ENCODE data around the gene PLEKHJ1. TPM values are rescaled to one million over a fixed set of nuclear protein-coding genes. Genes with fewer than 3 reads are reported as not detected.
A peak's percentile ranks its signal among the peaks of the same experiment; 100 is the strongest.

Gene PLEKHJ1
- total RNA-seq, 4 donors from 2014 or later, result 41.9 to 69.8 (median 55.3) TPM

DNA sequence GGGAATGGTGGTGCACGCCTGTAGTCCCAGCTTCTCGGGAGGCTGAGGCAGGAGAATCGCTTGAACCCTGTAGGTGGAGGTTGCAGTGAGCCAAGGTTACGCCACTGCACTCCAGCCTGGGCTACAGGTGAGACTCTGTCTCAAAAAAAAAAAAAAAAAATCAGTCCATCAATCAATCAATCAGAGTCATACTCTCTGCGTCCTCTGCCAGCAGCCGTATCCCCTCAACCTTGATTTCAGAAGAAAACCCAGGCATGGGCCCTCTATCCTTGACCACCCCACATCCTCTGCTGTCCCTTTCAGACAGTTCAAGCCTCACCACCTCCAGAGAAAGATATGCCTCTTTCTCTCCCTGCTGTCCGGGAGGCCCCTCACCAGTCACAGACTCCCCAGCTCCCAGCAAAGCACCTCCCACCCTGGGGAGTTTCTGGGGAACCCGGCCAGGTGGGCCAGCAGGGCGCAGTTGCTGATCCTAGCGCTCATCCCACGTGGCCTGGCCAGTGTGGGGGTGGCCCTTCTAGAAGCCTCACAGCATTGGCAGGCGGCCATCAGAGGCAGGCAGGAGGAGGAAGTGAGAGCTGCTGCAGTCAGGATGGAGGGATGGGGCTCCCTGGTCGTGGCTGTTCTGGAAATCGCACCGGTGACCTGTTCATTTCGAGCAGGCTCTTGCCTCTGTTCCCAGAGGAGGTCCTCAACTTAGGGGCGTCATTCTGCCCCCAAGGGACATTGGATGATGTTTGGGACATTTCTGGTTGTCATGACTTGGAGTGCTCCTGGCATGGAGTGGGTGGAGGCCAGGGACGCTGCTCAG is 30.3 kb upstream of the PLEKHJ1 start:
- Histone ChIP-seq H3K4me3 (no peak overlapping the region), H3K4me1 (peaks cover 11 to 30% (median 24%) of the 10 kb centered on the region in 4 donors), H3K36me3 (peaks cover 0 to 3% (median 2%) of the 10 kb centered on the region in 4 donors), H3K27ac (replicated peaks in 1 of 4) (peak overlapping the region; percentile 21 to 62 (median 42)), H3K9me3 (no peaks in the 10 kb centered on the region), H3K27me3 (no peaks in the 10 kb centered on the region)
- TF ChIP-seq EP300 (IDR thresholded peaks at IDR 0.05), result no peak
- TF ChIP-seq POLR2AphosphoS5 (IDR thresholded peaks at IDR 0.05), result peak; percentile 20 to 60
- 54% methylated on average over 13 of the region's 18 CpGs for WGBS
- intact Hi-C loops (cut with DNase I), result no loop called here
- DNase-seq (ENCODE audit: extremely low spot score), result peak; percentile 94

- Histone ChIP-seq H3K9me3 (no peaks in the 10 kb centered on the region), H3K27ac (replicated peaks in 1 of 4) (no peak overlapping the region), H3K36me3 (no peaks in the 10 kb centered on the region), H3K4me1 (peaks cover 4 to 6% (median 5%) of the 10 kb centered on the region in 4 donors), H3K27me3 (no peaks in the 10 kb centered on the region), H3K4me3 (no peak overlapping the region)
- WGBS, result 40% methylated on average over 3 of the region's 7 CpGs
- TF ChIP-seq CTCF (IDR thresholded peaks at IDR 0.05) (peak; percentile 31 to 52 (median 43)), POLR2A (IDR thresholded peaks at IDR 0.05; ENCODE audit: low read depth) (no peak)
- no peak for DNase-seq (ENCODE audit: extremely low spot score)
- intact Hi-C loops (cut with DNase I), result no loop called here
Measured at GRCh38 chr19:2261438-2262172, 25.5 kb upstream of the PLEKHJ1 start.

- DNase-seq (ENCODE audit: extremely low spot score), result no peak
- Histone ChIP-seq H3K27ac (replicated peaks in 1 of 4) (no peak overlapping the region), H3K9me3 (no peaks in the 10 kb centered on the region), H3K27me3 (no peaks in the 10 kb centered on the region), H3K4me1 (no peaks in the 10 kb centered on the region), H3K36me3 (no peaks in the 10 kb centered on the region), H3K4me3 (no peak overlapping the region)
- intact Hi-C loops (cut with DNase I), result no loop called here
- no peak for TF ChIP-seq CTCF (IDR thresholded peaks at IDR 0.05)
- no peak for TF ChIP-seq POLR2A (IDR thresholded peaks at IDR 0.05; ENCODE audit: low read depth)
- TF ChIP-seq EP300 (IDR thresholded peaks at IDR 0.05), result no peak
- no peak for TF ChIP-seq POLR2AphosphoS5 (IDR thresholded peaks at IDR 0.05)
- 75% methylated on average over 11 of the region's 11 CpGs for WGBS
Measured at GRCh38 chr19:2260341-2260805, 24.2 kb upstream of the PLEKHJ1 start.

DNA sequence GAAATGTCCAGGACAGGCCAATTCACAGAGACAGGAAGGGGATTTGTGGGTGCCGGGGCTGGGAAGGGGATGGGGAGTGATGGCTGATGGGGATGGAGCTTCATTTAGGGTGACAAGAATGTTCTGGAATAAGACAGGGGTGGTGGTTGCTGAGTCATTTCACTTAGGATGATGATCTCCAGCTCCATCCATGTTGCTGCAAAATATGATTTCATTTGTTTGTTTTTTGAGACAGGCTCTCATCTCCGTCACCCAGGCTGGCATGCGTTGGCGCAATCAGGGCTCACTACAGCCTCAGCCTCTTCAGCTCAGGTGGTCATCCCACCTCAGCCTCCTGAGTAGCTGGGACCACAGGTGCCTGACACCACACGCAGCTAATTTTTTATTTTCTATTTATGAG is 23.2 kb upstream of the PLEKHJ1 start:
- TF ChIP-seq POLR2AphosphoS5 (IDR thresholded peaks at IDR 0.05) (no peak), POLR2A (IDR thresholded peaks at IDR 0.05; ENCODE audit: low read depth) (no peak), EP300 (IDR thresholded peaks at IDR 0.05) (no peak), CTCF (IDR thresholded peaks at IDR 0.05) (no peak)
- no peaks in the 10 kb centered on the region for H3K4me1 ChIP-seq
- no peaks in the 10 kb centered on the region for H3K36me3 ChIP-seq
- no peak overlapping the region for H3K27ac ChIP-seq (replicated peaks in 1 of 4)
- DNase-seq (ENCODE audit: extremely low spot score), result no peak
- no peak overlapping the region for H3K4me3 ChIP-seq
- WGBS, result 76% methylated on average over 5 of the region's 5 CpGs
- intact Hi-C loops (cut with DNase I), result no loop called here
- H3K27me3 ChIP-seq, result peaks cover 0 to 6% (median 0%) of the 10 kb centered on the region in 4 donors
- H3K9me3 ChIP-seq, result no peaks in the 10 kb centered on the region

GRCh38 chr19:2255982-2256685 is 20.0 kb upstream of the PLEKHJ1 start, which contains the start of gene JSRP1:
Gene JSRP1 (minus strand): TSS chr19:2256417. CDS start chr19:2255314, 1,103 bp downstream.
- peaks cover 24 to 29% (median 28%) of the 10 kb centered on the region in 4 donors for H3K4me1 ChIP-seq
- no peak for DNase-seq (ENCODE audit: extremely low spot score)
- H3K27me3 ChIP-seq, result peaks cover 0 to 38% (median 24%) of the 10 kb centered on the region in 4 donors
- WGBS, result 82% methylated on average over 17 of the region's 24 CpGs
- no peak within 1 kb of the TSS for H3K4me3 ChIP-seq
- no peaks in the 10 kb centered on the region for H3K36me3 ChIP-seq
- intact Hi-C loops (cut with DNase I), result no loop called here
- no peak for TF ChIP-seq POLR2AphosphoS5 (IDR thresholded peaks at IDR 0.05)
- TF ChIP-seq POLR2A (IDR thresholded peaks at IDR 0.05; ENCODE audit: low read depth), result no peak
- no peak for TF ChIP-seq CTCF (IDR thresholded peaks at IDR 0.05)
- no peak for TF ChIP-seq EP300 (IDR thresholded peaks at IDR 0.05)
- no peak within 1 kb of the TSS for H3K27ac ChIP-seq (replicated peaks in 1 of 4)
- H3K9me3 ChIP-seq, result no peaks in the 10 kb centered on the region
